ENCODE measurements around the gene UNC13D. TPM values are rescaled to one million over a fixed set of nuclear protein-coding genes. Genes with fewer than 3 reads are reported as not detected.

UNC13D gene
- total and polyA plus RNA-seq, 4 donors: 56.6 to 110 (median 73.2) TPM

DNA sequence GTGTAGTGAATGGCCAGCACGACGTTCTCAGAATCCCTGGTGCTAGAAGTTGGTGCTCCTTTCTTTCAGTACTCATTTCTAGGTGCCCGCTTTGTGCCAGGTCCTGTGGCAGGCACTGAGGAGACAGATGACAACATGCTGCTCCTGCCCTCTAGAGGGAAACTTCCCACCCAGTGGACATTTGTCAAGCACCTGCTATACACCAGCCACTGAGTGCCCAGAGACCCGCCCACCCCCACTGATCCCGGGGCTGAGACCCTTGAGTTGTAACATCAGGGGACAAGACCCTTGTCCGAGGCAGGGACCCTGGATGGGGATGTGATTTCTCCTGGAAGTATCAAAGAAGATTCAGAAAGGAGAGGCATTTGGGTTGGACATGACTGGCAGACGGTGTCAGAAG lies 25.1 kb downstream of the UNC13D start:
- Histone ChIP-seq H3K27me3 (ENCODE audit: control insufficient read depth in 3 of 3, insufficient read depth in 3 of 3, low read length in 2 of 3) (no peaks in the 10 kb centered on the region), H3K4me1 (ENCODE audit: control insufficient read depth in 5 of 5, insufficient read depth in 5 of 5, low read length in 5 of 5) (peaks cover 0 to 4% (median 0%) of the 10 kb centered on the region in 5 donors), H3K27ac (ENCODE audit: low read depth in 1 of 2, low read length in 1 of 2) (no peak overlapping the region), H3K4me3 (no peak overlapping the region), H3K9me3 (ENCODE audit: control insufficient read depth in 4 of 4, insufficient read depth in 3 of 4, low read length in 3 of 4) (no peaks in the 10 kb centered on the region), H3K36me3 (ENCODE audit: control insufficient read depth in 4 of 4, insufficient read depth in 4 of 4, low read length in 4 of 4) (peaks cover 8 to 85% (median 53%) of the 10 kb centered on the region in 4 donors), H3K9ac (ENCODE audit: insufficient read depth in 1 of 2, low read length in 2 of 2) (no peak overlapping the region)
- ATAC-seq (ENCODE audit: insufficient read depth, low FRiP score) (no peak), DNase-seq (no peak)
- TF ChIP-seq CTCF (IDR thresholded peaks at IDR 0.05; ENCODE audit: control extremely low read depth, extremely low read depth): no peak
- 88 to 93% methylated on average over 7 of the region's 7 CpGs for WGBS, 2 donors

GRCh38 chr17:75818326-75818885 lies 25.8 kb downstream of the UNC13D start:
- Histone ChIP-seq H3K4me3 (no peak overlapping the region), H3K27me3 (ENCODE audit: control insufficient read depth in 3 of 3, insufficient read depth in 3 of 3, low read length in 2 of 3) (no peaks in the 10 kb centered on the region), H3K4me1 (ENCODE audit: control insufficient read depth in 5 of 5, insufficient read depth in 5 of 5, low read length in 5 of 5) (peaks cover 0 to 4% (median 0%) of the 10 kb centered on the region in 5 donors), H3K9me3 (ENCODE audit: control insufficient read depth in 4 of 4, insufficient read depth in 3 of 4, low read length in 3 of 4) (no peaks in the 10 kb centered on the region), H3K9ac (ENCODE audit: insufficient read depth in 1 of 2, low read length in 2 of 2) (no peak overlapping the region), H3K36me3 (ENCODE audit: control insufficient read depth in 4 of 4, insufficient read depth in 4 of 4, low read length in 4 of 4) (peaks cover 11 to 85% (median 53%) of the 10 kb centered on the region in 4 donors), H3K27ac (ENCODE audit: low read depth in 1 of 2, low read length in 1 of 2) (no peak overlapping the region)
- no peak for DNase-seq
- WGBS, 2 donors: 96 to 97% methylated on average over 16 of the region's 16 CpGs
- ATAC-seq (ENCODE audit: insufficient read depth, low FRiP score): no peak
- no peak for TF ChIP-seq CTCF (IDR thresholded peaks at IDR 0.05; ENCODE audit: control extremely low read depth, extremely low read depth)

GRCh38 chr17:75817571-75817970 lies 26.6 kb downstream of the UNC13D start:
- no peak overlapping the region for H3K4me3 ChIP-seq
- H3K9ac ChIP-seq (ENCODE audit: insufficient read depth in 1 of 2, low read length in 2 of 2): no peak overlapping the region
- DNase-seq (no peak), ATAC-seq (ENCODE audit: insufficient read depth, low FRiP score) (no peak)
- H3K36me3 ChIP-seq (ENCODE audit: control insufficient read depth in 4 of 4, insufficient read depth in 4 of 4, low read length in 4 of 4): peaks cover 11 to 85% (median 59%) of the 10 kb centered on the region in 4 donors
- peaks cover 0 to 4% (median 0%) of the 10 kb centered on the region in 5 donors for H3K4me1 ChIP-seq (ENCODE audit: control insufficient read depth in 5 of 5, insufficient read depth in 5 of 5, low read length in 5 of 5)
- 97 to 100% methylated on average over 6 of the region's 6 CpGs for WGBS, 2 donors
- no peak overlapping the region for H3K27ac ChIP-seq (ENCODE audit: low read depth in 1 of 2, low read length in 1 of 2)
- TF ChIP-seq CTCF (IDR thresholded peaks at IDR 0.05; ENCODE audit: control extremely low read depth, extremely low read depth): no peak
- H3K9me3 ChIP-seq (ENCODE audit: control insufficient read depth in 4 of 4, insufficient read depth in 3 of 4, low read length in 3 of 4): no peaks in the 10 kb centered on the region
- H3K27me3 ChIP-seq (ENCODE audit: control insufficient read depth in 3 of 3, insufficient read depth in 3 of 3, low read length in 2 of 3): no peaks in the 10 kb centered on the region

- WGBS, 2 donors: 90 to 99% methylated on average over 9 of the region's 9 CpGs
- DNase-seq (no peak), ATAC-seq (ENCODE audit: insufficient read depth, low FRiP score) (no peak)
- H3K9me3 ChIP-seq (ENCODE audit: control insufficient read depth in 4 of 4, insufficient read depth in 3 of 4, low read length in 3 of 4): no peaks in the 10 kb centered on the region
- H3K9ac ChIP-seq (ENCODE audit: insufficient read depth in 1 of 2, low read length in 2 of 2): no peak overlapping the region
- H3K27ac ChIP-seq (ENCODE audit: low read depth in 1 of 2, low read length in 1 of 2): no peak overlapping the region
- H3K4me3 ChIP-seq: no peak overlapping the region
- H3K36me3 ChIP-seq (ENCODE audit: control insufficient read depth in 4 of 4, insufficient read depth in 4 of 4, low read length in 4 of 4): peaks cover 14 to 86% (median 62%) of the 10 kb centered on the region in 4 donors
- H3K27me3 ChIP-seq (ENCODE audit: control insufficient read depth in 3 of 3, insufficient read depth in 3 of 3, low read length in 2 of 3): no peaks in the 10 kb centered on the region
- TF ChIP-seq CTCF (IDR thresholded peaks at IDR 0.05; ENCODE audit: control extremely low read depth, extremely low read depth): no peak
- peaks cover 0 to under 1% (median 0%) of the 10 kb centered on the region in 5 donors for H3K4me1 ChIP-seq (ENCODE audit: control insufficient read depth in 5 of 5, insufficient read depth in 5 of 5, low read length in 5 of 5)
These were observed 27.5 kb downstream of the UNC13D start for GRCh38 chr17:75816693-75817092.
